Smooth muscle cell of the umbilical artery (primary cell): ENCODE results near the gene KIFC3. TPM values are rescaled to one million over a fixed set of nuclear protein-coding genes. Genes with fewer than 3 reads are reported as not detected.

Source experiments
- total RNA-seq: library from RNA; depleted of rRNA; stranded (reverse); fragments of >200 nt; gene quantifications from 2 replicates; pipeline ENCODE4 v1.2.3, GENCODE V29; 2014

The KIFC3 gene
- total RNA-seq = 69.2 and 87.7 TPM in 2 replicates

GRCh38 chr16:57802341-57803133, at the start of gene KIFC3:
TSS of gene KIFC3 (minus strand) at chr16:57802491. CDS start at chr16:57798243, 4,248 bp downstream.

GRCh38 chr16:57735755-57736418, 66.4 kb downstream of the KIFC3 start, which contains the start of gene KATNB1:
TSS of gene KATNB1 (plus strand) at chr16:57735770. CDS start at chr16:57737244, 1,474 bp downstream.

Other genes with a start within 250 kb of the KIFC3 start
- 0.89 and 2.3 TPM in 2 replicates for gene ADGRG1, start 173.9 kb downstream of the KIFC3 start, total RNA-seq
- gene ADGRG3, start 134.2 kb downstream of the KIFC3 start, total RNA-seq = not detected in 2 replicates
- gene DRC7, start 107.7 kb downstream of the KIFC3 start, total RNA-seq = 0.42 TPM in 1 of 2 replicates, not detected in the other
- gene KATNB1, start 66.7 kb downstream of the KIFC3 start, total RNA-seq = 22.0 and 26.9 TPM in 2 replicates
- gene CNGB1, start 168.6 kb upstream of the KIFC3 start, total RNA-seq = not detected in 2 replicates
- gene ZNF319, start 198.2 kb upstream of the KIFC3 start, total RNA-seq = 3.9 and 6.2 TPM in 2 replicates
- 65.6 and 136 TPM in 2 replicates for gene USB1, start 198.9 kb upstream of the KIFC3 start, total RNA-seq
- gene MMP15, start 223.3 kb upstream of the KIFC3 start, total RNA-seq = 10.1 and 14.8 TPM in 2 replicates